GM21381 (cell line): ENCODE data around the gene COLQ.
"Not testable (repeated sequence)": the region's sequence is repeated elsewhere in the genome, so short reads cannot be mapped to it uniquely, and the experiment has no call there.

ENCODE experiments used
- ATAC-seq: cut with Tn5 transposase; IDR thresholded peaks from one replicate; pipeline ENCODE4 v1.9.1; 2021; ENCODE audit warnings: mild to moderate bottlenecking, moderate library complexity; ENCODE audit not compliant: unreplicated experiment

COLQ gene

DNA sequence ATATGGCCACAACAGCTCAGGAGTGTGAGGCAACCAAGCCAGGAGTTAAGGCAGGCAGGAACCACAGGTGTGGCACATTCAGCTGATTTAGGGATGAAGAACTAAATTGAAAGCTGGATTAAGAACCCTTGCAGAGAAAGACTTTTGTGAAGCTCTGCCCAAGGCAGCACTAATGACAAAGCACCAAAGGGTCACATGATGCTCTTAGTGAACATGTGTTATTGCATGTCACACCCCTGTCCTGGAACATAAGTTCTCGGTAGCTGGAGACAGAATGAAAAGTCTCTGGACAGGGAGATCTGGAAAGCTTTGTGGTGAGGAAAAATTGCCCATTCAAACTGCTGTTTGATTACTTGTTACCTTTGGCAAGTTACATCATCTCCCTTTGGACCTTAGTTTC is 90.9 kb downstream of the COLQ start:
- ATAC-seq, result no peak

DNA sequence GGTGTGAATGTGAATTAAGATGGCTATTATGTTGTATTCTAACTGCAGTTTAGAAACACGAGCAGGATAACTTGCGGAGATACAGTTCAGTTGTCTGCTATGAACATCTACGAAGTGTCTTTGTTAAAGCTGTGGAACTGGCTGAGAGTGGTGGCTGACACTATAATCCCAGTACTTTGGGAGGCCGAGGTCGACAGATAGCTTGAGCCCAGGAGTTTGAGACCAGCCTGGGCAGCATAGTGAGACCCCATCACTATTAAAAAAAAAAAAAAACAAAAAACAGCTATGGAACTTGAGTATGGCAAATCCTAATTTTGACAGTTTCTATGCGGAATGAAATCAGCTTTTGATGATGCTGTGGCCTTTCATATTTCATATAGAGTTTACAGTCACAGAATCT is 92.4 kb downstream of the COLQ start:
- ATAC-seq, result no peak

DNA sequence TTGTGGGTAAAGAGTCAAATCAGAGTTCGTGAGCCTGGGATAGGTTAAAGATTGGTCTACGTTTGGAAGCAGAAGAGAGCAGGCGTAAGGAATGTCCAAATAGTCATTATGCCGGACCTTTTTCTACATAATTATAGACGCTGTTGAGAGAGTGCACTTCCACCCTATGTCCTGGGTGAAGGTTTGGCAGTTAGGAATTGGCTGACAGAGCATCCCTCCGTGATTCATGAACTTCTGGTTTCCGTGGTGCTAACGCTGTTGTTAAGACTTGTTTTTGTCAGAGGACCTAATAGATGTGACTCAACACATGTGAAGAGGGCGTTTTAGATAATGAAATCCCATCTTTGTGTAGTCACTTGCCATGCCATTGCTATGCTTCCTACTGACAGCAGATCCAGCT is 93.0 kb downstream of the COLQ start:
- no peak for ATAC-seq

DNA sequence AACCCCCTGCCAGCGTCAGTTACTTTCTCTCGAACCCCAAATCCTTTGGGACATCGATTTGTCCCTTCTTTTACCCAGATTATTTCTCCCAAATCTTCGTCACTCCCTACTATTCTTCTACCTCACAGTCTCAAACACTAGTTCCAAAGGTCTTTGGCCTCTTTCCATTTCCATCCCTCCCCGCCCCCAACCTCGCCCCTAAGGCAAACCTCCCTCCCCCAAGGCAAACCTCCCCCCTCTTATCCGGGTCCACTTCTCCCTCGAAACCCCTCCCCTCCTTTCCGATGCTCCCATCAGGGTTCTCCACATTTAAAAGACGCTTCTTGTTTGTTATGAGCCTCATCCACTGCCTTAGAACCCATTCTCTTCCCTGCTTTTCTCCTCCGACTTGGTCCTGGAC is 93.5 kb downstream of the COLQ start:
- ATAC-seq, result no peak

GRCh38 chr3:15427182-15427880 is 94.2 kb downstream of the COLQ start, which contains the start of the genes EAF1 and METTL6:
Gene EAF1, plus strand, starts transcription at chr3:15427598. Its CDS starts 182 bp downstream, at chr3:15427780.
Gene METTL6, minus strand, starts transcription at chr3:15427544. Its CDS starts 1,033 bp downstream, at chr3:15426511.
- peak; percentile 89 for ATAC-seq

GRCh38 chr3:15426579-15427118 is 94.9 kb downstream of the COLQ start:
- ATAC-seq, result no peak

DNA sequence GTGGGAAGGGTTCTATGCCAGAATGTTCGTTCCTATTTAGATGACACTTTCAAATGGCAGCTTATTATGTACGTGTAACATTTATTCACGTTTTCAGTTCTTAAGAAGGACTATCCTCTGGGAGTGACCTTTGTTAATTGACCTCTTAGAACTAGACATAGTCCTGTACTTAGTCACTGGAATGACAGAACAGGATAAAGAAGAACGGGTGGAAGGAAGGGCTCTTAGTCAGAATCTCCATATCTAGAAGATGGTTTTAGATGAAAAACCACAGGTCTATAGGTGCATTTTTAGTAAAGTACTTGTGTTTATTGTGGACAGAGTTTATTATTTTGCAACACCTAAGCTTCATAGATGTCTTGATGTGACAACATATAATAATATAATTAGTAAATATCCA is 100.6 kb downstream of the COLQ start:
- ATAC-seq, result no peak

DNA sequence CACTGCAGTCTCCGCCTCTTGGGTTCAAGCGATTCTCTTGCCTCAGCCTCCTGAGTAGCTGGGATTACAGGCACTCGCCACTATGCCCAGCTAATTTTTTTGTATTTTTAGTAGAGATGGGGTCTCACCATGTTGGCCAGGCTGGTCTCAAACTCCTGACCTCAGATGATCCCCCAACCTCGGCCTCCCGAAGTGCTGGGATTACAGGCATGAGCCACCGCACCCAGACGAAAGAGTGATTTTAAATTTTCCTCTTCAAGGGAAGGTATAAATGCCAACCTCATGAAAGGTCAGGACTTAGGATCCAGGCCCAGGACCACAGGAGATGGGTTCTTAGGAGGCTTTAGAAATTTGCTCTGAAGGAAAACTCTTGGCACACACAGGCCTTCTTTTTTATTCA is 110.5 kb downstream of the COLQ start:
- not testable (repeated sequence) for ATAC-seq

GRCh38 chr3:15409774-15410173 is 111.7 kb downstream of the COLQ start:
- ATAC-seq, result no peak

GRCh38 chr3:15409239-15409638 is 112.3 kb downstream of the COLQ start:
- no peak for ATAC-seq

DNA sequence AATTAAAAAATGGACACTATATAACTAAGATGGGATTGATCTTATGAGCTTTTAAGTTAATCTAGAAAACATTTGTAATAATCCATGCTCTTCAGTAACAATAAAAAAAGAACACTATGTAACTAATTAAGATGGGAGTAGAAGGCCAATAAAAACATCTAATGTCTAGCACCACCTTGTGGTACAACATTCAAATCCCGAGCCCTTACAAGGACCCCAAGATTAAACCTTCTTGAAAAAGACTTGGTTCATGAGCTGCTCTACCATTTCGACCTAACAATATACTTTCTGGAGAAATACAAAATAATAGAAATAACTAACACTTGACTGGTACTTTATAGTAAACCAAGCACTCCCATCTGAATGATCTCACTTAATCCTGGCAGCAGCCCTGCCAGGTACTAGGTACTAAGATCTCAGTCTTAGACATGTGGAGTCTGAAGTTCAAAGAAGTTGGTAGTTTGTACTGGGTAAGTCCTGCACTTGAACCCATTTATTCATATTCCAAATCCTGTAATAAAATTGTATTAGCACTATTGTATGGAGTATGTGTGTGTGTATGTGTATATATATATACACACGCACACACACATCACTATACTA is 116.0 kb downstream of the COLQ start:
- peak; percentile 60 for ATAC-seq

GRCh38 chr3:15404767-15405166 is 116.7 kb downstream of the COLQ start:
- no peak for ATAC-seq

- ATAC-seq, result no peak
These were observed 117.5 kb downstream of the COLQ start for GRCh38 chr3:15403965-15404364.

GRCh38 chr3:15403495-15403894 is 118.0 kb downstream of the COLQ start:
- no peak for ATAC-seq

- ATAC-seq, result no peak
These were observed 119.6 kb downstream of the COLQ start for GRCh38 chr3:15401936-15402335.
